Mucosa of descending colon (tissue), 3 donors: ENCODE data around the gene ZNF618. TPM values are rescaled to one million over a fixed set of nuclear protein-coding genes. Genes with fewer than 3 reads are reported as not detected.
"Not testable (repeated sequence)": the region's sequence is repeated elsewhere in the genome, so short reads cannot be mapped to it uniquely, and the experiment has no call there.

Source experiments
- ATAC-seq: fragments of 200-7000 bp; cut with Tn5 transposase; one replicate; pipeline ENCODE4 v1.9.1; 2020; ENCODE audit warnings: mild to moderate bottlenecking, moderate library complexity
- DNase-seq, 3 donors: peaks; one replicate each; pipeline ENCODE4 v3.0.0-alpha.2; 2020
- H3K36me3 ChIP-seq: fragments of 200-600 bp; one replicate; pipeline ENCODE4 v1.8.0; 2021; ENCODE audit warnings: low read depth, mild to moderate bottlenecking
- H3K4me1 ChIP-seq: fragments of 200-600 bp; one replicate; pipeline ENCODE4 v1.8.0; 2021; ENCODE audit warnings: low read depth, mild to moderate bottlenecking
- H3K4me3 ChIP-seq: fragments of 200-600 bp; one replicate; pipeline ENCODE4 v1.8.0; 2021; ENCODE audit warnings: mild to moderate bottlenecking
- H3K9me3 ChIP-seq: fragments of 200-600 bp; one replicate; pipeline ENCODE4 v1.8.0; 2021; ENCODE audit warnings: mild to moderate bottlenecking
- CTCF ChIP-seq: fragments of 200-600 bp; IDR thresholded peaks from one replicate; pipeline ENCODE4 v1.8.0; 2022; ENCODE audit warnings: antibody characterized with exemption, mild to moderate bottlenecking
- intact Hi-C, 2 donors: fragments of 100-400 bp; cut with DNase I in 1 of 2; cut with micrococcal nuclease in 1 of 2; formaldehyde crosslinking; loops; one replicate each; pipeline versions ENCODE4 v1.11.0 to v1.11.1; 2022; cut with DNase I, micrococcal nuclease
- total RNA-seq, 3 donors: library from RNA; stranded (reverse); fragmentation: NEBNext Ultra II Directional in 2 of 3; extraction: Animal tissue kit (Norgen Biotek cat#: 25700) in 2 of 3; gene quantifications; one replicate each; pipeline versions ENCODE4 v1.2.1 to v1.2.4, GENCODE V29; 2021 to 2023
- donor health status: DM: no; HTN: no; CAD: no; lungs with moderate emphysema.
- donor health status: DM: no; HTN: no; CAD: no.
- donor health status: DM: no; HTN: yes; CAD: no.

ZNF618 gene
- total RNA-seq, 3 donors from 2014 or later, result 2.7 to 6.2 (median 3.7) TPM

- ATAC-seq (no peak), DNase-seq (no peak)
- Histone ChIP-seq H3K36me3 (no peaks in the 10 kb centered on the region), H3K9me3 (no peaks in the 10 kb centered on the region), H3K4me3 (no peak overlapping the region), H3K4me1 (no peaks in the 10 kb centered on the region)
- no peak for TF ChIP-seq CTCF
- intact Hi-C loops, result no loop called here
Measured at GRCh38 chr9:114038724-114039313, 162.7 kb downstream of the ZNF618 start.

- intact Hi-C loops, result no loop called here
- Histone ChIP-seq H3K4me1 (no peaks in the 10 kb centered on the region), H3K4me3 (no peak overlapping the region), H3K36me3 (no peaks in the 10 kb centered on the region), H3K9me3 (no peaks in the 10 kb centered on the region)
- peak in 1 of 3 donors; percentile 10 for DNase-seq
- no peak for ATAC-seq
- no peak for TF ChIP-seq CTCF
Measured at GRCh38 chr9:114039484-114039883, 163.4 kb downstream of the ZNF618 start.

- H3K4me3 ChIP-seq, H3K9me3 ChIP-seq, ATAC-seq, H3K36me3 ChIP-seq, intact Hi-C loops, DNase-seq, H3K4me1 ChIP-seq: not testable (repeated sequence)
Measured at GRCh38 chr9:114043660-114044059, 167.6 kb downstream of the ZNF618 start.

- H3K36me3 ChIP-seq, result no peaks in the 10 kb centered on the region
- DNase-seq, result no peak
- no peak overlapping the region for H3K4me3 ChIP-seq
- TF ChIP-seq CTCF, result no peak
- no peaks in the 10 kb centered on the region for H3K4me1 ChIP-seq
- ATAC-seq, result peak; percentile 52
- no peaks in the 10 kb centered on the region for H3K9me3 ChIP-seq
- intact Hi-C loops, result no loop called here
Measured at GRCh38 chr9:114046237-114046755, 170.2 kb downstream of the ZNF618 start.

DNA sequence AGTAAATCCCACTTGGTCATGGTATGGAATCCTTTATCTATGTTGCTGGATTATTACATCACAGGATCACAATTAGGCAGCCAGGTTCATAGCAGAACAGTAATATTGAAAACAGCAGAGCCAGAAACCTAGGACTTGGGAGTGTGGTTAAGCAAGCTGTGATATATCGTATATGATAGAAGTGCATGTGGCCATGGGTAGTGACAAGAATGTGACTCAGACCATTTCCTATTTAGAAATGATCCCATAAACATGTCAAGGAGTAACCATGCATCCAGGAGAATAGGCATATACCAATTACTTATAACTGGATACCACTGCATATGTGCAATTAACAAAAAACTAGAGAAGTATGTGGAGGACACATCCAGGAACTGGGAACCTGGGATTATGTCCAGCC, 170.8 kb downstream of the ZNF618 start:
- no peak overlapping the region for H3K4me3 ChIP-seq
- intact Hi-C loops, result no loop called here
- ATAC-seq (no peak), DNase-seq (no peak)
- H3K9me3 ChIP-seq, result no peaks in the 10 kb centered on the region
- TF ChIP-seq CTCF, result no peak
- H3K4me1 ChIP-seq, result no peaks in the 10 kb centered on the region
- no peaks in the 10 kb centered on the region for H3K36me3 ChIP-seq

DNA sequence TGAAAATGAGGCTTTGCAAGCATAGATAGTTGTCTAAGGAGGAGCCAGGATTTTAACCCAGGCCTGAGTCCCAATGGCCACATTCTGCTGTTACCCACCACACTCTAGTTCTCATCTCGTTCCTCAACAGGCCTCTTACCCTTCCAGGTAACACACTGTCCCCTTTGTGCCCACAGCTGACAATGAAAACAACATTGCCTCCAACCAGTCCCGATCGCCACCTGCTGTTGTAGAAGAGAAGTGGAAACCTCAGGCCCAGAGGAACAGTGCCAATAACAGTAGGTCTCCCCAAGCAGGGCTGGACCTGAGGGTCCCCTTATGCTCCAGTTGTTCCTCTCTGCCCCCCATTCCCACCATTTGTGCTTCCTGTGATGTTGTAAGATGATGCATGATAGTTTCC, 171.6 kb downstream of the ZNF618 start:
- TF ChIP-seq CTCF, result peak; percentile 35
- Histone ChIP-seq H3K4me3 (no peak overlapping the region), H3K9me3 (no peaks in the 10 kb centered on the region), H3K36me3 (no peaks in the 10 kb centered on the region), H3K4me1 (no peaks in the 10 kb centered on the region)
- DNase-seq, result peak in 1 of 3 donors; percentile 36
- intact Hi-C loops, result no loop called here
- ATAC-seq, result peak; percentile 81
